OCI-LY3 (cell line): ENCODE results near the gene COX6A2.

Experiments
- EZH2phosphoT487 ChIP-seq: fragments of 200-600 bp; shearing (Covaris generic); IDR thresholded peaks from 2 replicates; pipeline ENCODE4 v1.6.1; 2018; ENCODE audit warnings: antibody characterized with exemption, mixed run types, low read depth
- TF ChIP-seq, protein P1 (sequence below): fragments of 200-600, 300-600 bp; sonication (generic); IDR thresholded peaks from 2 replicates; pipeline ENCODE4 v1.5.1; 2014; ENCODE audit warnings: antibody characterized with exemption, low read length, low read depth

DNA sequence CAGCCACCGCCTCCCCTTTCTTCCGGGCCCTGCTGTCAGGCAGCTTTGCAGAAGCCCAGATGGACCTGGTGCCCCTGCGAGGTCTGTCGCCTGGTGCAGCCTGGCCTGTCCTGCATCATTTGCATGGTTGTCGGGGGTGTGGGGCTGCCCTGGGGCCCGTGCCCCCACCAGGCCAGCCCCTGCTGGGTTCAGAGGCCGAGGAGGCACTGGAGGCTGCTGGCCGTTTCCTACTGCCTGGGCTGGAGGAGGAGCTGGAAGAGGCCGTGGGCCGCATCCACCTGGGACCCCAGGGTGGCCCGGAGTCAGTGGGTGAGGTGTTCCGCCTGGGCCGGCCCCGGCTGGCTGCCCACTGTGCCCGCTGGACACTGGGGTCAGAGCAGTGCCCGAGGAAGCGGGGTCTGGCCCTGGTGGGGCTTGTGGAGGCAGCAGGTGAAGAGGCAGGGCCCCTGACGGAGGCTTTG, 38.3 kb upstream of the COX6A2 start:
- TF ChIP-seq, protein P1, sequence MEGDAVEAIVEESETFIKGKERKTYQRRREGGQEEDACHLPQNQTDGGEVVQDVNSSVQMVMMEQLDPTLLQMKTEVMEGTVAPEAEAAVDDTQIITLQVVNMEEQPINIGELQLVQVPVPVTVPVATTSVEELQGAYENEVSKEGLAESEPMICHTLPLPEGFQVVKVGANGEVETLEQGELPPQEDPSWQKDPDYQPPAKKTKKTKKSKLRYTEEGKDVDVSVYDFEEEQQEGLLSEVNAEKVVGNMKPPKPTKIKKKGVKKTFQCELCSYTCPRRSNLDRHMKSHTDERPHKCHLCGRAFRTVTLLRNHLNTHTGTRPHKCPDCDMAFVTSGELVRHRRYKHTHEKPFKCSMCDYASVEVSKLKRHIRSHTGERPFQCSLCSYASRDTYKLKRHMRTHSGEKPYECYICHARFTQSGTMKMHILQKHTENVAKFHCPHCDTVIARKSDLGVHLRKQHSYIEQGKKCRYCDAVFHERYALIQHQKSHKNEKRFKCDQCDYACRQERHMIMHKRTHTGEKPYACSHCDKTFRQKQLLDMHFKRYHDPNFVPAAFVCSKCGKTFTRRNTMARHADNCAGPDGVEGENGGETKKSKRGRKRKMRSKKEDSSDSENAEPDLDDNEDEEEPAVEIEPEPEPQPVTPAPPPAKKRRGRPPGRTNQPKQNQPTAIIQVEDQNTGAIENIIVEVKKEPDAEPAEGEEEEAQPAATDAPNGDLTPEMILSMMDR, result no peak
- TF ChIP-seq EZH2phosphoT487, result no peak
